ENCODE measurements around the gene RGS6. TPM values are rescaled to one million over a fixed set of nuclear protein-coding genes. Genes with fewer than 3 reads are reported as not detected.
A peak's percentile ranks its signal among the peaks of the same experiment; 100 is the strongest.

RGS6 gene
- total and polyA plus RNA-seq, 2 experiments from 2014 or later = not detected

GRCh38 chr14:72612041-72612440, 679.8 kb downstream of the RGS6 start:
- Histone ChIP-seq H3K27ac (no peak overlapping the region), H3K4me3 (no peak overlapping the region), H3K9me2 (ENCODE audit: insufficient read depth) (no peaks in the 10 kb centered on the region), H3K79me2 (ENCODE audit: insufficient read depth) (no peaks in the 10 kb centered on the region), H3K9me3 (ENCODE audit: low read depth) (no peaks in the 10 kb centered on the region), H3K36me3 (ENCODE audit: low read depth) (no peaks in the 10 kb centered on the region), H3K27me3 (replicated peaks; ENCODE audit: insufficient read depth) (no peaks in the 10 kb centered on the region), H3K4me1 (ENCODE audit: insufficient read depth) (peaks cover 53% of the 10 kb centered on the region), H3K4me2 (ENCODE audit: unreplicated experiment) (no peak overlapping the region), H2AFZ (no peak overlapping the region), H3F3A (ENCODE audit: insufficient read depth) (peaks cover 34% of the 10 kb centered on the region), H3K9ac (no peak overlapping the region), H4K20me1 (ENCODE audit: insufficient read depth) (no peaks in the 10 kb centered on the region)
- WGBS, 2 experiments (ENCODE audit: low coverage in 1 of 2, low lambda C conversion rate in 2 of 2, missing lambda C conversion rate in 2 of 2) = 81 to 86% methylated on average over 4 of the region's 4 CpGs
- TF ChIP-seq EZH2 (IDR thresholded peaks at IDR 0.05; ENCODE audit: insufficient read depth, poor library complexity, severe bottlenecking) (no peak), EZH2phosphoT487 (IDR thresholded peaks at IDR 0.05; ENCODE audit: insufficient read depth, low read depth) (no peak)
- in situ Hi-C loops (cut with MboI) = no loop called here
- DNase-seq = no peak

GRCh38 chr14:72613231-72613974, 681.2 kb downstream of the RGS6 start:
- Histone ChIP-seq H4K20me1 (ENCODE audit: insufficient read depth) (no peaks in the 10 kb centered on the region), H2AFZ (no peak overlapping the region), H3K4me2 (ENCODE audit: unreplicated experiment) (no peak overlapping the region), H3K9ac (no peak overlapping the region), H3K9me2 (ENCODE audit: insufficient read depth) (no peaks in the 10 kb centered on the region), H3K36me3 (ENCODE audit: low read depth) (no peaks in the 10 kb centered on the region), H3K4me1 (ENCODE audit: insufficient read depth) (peaks cover 39% of the 10 kb centered on the region), H3K9me3 (ENCODE audit: low read depth) (no peaks in the 10 kb centered on the region), H3K79me2 (ENCODE audit: insufficient read depth) (no peaks in the 10 kb centered on the region), H3K27ac (no peak overlapping the region), H3K4me3 (no peak overlapping the region), H3F3A (ENCODE audit: insufficient read depth) (peaks cover 22% of the 10 kb centered on the region), H3K27me3 (replicated peaks; ENCODE audit: insufficient read depth) (no peaks in the 10 kb centered on the region)
- TF ChIP-seq EZH2 (IDR thresholded peaks at IDR 0.05; ENCODE audit: insufficient read depth, poor library complexity, severe bottlenecking) (no peak), EZH2phosphoT487 (IDR thresholded peaks at IDR 0.05; ENCODE audit: insufficient read depth, low read depth) (no peak)
- 76 to 82% methylated on average over 10 to 13 of the region's 13 CpGs for WGBS, 2 experiments (ENCODE audit: low coverage in 1 of 2, low lambda C conversion rate in 2 of 2, missing lambda C conversion rate in 2 of 2)
- peak; percentile 22 for DNase-seq
- in situ Hi-C loops (cut with MboI) = no loop called here

- H3K27me3 ChIP-seq (replicated peaks; ENCODE audit: insufficient read depth) = no peaks in the 10 kb centered on the region
- H3K36me3 ChIP-seq (ENCODE audit: low read depth) = no peaks in the 10 kb centered on the region
- no peak overlapping the region for H3K27ac ChIP-seq
- H2AFZ ChIP-seq = no peak overlapping the region
- H3K79me2 ChIP-seq (ENCODE audit: insufficient read depth) = no peaks in the 10 kb centered on the region
- peaks cover 17% of the 10 kb centered on the region for H3F3A ChIP-seq (ENCODE audit: insufficient read depth)
- H4K20me1 ChIP-seq (ENCODE audit: insufficient read depth) = no peaks in the 10 kb centered on the region
- no peak for TF ChIP-seq EZH2 (IDR thresholded peaks at IDR 0.05; ENCODE audit: insufficient read depth, poor library complexity, severe bottlenecking)
- no peak for TF ChIP-seq EZH2phosphoT487 (IDR thresholded peaks at IDR 0.05; ENCODE audit: insufficient read depth, low read depth)
- DNase-seq = no peak
- H3K9me2 ChIP-seq (ENCODE audit: insufficient read depth) = no peaks in the 10 kb centered on the region
- no peak overlapping the region for H3K4me2 ChIP-seq (ENCODE audit: unreplicated experiment)
- H3K9ac ChIP-seq = no peak overlapping the region
- H3K4me1 ChIP-seq (ENCODE audit: insufficient read depth) = peaks cover 38% of the 10 kb centered on the region
- no peak overlapping the region for H3K4me3 ChIP-seq
- 51 to 60% methylated on average over 2 of the region's 2 CpGs for WGBS, 2 experiments (ENCODE audit: low coverage in 1 of 2, low lambda C conversion rate in 2 of 2, missing lambda C conversion rate in 2 of 2)
- H3K9me3 ChIP-seq (ENCODE audit: low read depth) = no peaks in the 10 kb centered on the region
- in situ Hi-C loops (cut with MboI) = no loop called here
Measured at GRCh38 chr14:72613975-72614319, 681.7 kb downstream of the RGS6 start.

GRCh38 chr14:72614365-72614764, 682.1 kb downstream of the RGS6 start:
- no peaks in the 10 kb centered on the region for H3K79me2 ChIP-seq (ENCODE audit: insufficient read depth)
- 56 to 67% methylated on average over 3 of the region's 3 CpGs for WGBS, 2 experiments (ENCODE audit: low coverage in 1 of 2, low lambda C conversion rate in 2 of 2, missing lambda C conversion rate in 2 of 2)
- DNase-seq = no peak
- peaks cover 12% of the 10 kb centered on the region for H3F3A ChIP-seq (ENCODE audit: insufficient read depth)
- H3K9me2 ChIP-seq (ENCODE audit: insufficient read depth) = no peaks in the 10 kb centered on the region
- H3K27me3 ChIP-seq (replicated peaks; ENCODE audit: insufficient read depth) = no peaks in the 10 kb centered on the region
- no peak overlapping the region for H3K27ac ChIP-seq
- no peaks in the 10 kb centered on the region for H4K20me1 ChIP-seq (ENCODE audit: insufficient read depth)
- TF ChIP-seq EZH2 (IDR thresholded peaks at IDR 0.05; ENCODE audit: insufficient read depth, poor library complexity, severe bottlenecking) (no peak), EZH2phosphoT487 (IDR thresholded peaks at IDR 0.05; ENCODE audit: insufficient read depth, low read depth) (no peak)
- no peak overlapping the region for H3K4me2 ChIP-seq (ENCODE audit: unreplicated experiment)
- no peaks in the 10 kb centered on the region for H3K9me3 ChIP-seq (ENCODE audit: low read depth)
- H3K4me3 ChIP-seq = no peak overlapping the region
- no peak overlapping the region for H2AFZ ChIP-seq
- H3K36me3 ChIP-seq (ENCODE audit: low read depth) = no peaks in the 10 kb centered on the region
- no peak overlapping the region for H3K9ac ChIP-seq
- in situ Hi-C loops (cut with MboI) = no loop called here
- H3K4me1 ChIP-seq (ENCODE audit: insufficient read depth) = peaks cover 38% of the 10 kb centered on the region
